ENCODE data around the gene TM9SF1. TPM values are rescaled to one million over a fixed set of nuclear protein-coding genes. Genes with fewer than 3 reads are reported as not detected.
"Not testable (repeated sequence)": the region's sequence is repeated elsewhere in the genome, so short reads cannot be mapped to it uniquely, and the experiment has no call there.

Gene TM9SF1
- total RNA-seq, 1 donor from 2014 or later: 24.5 TPM

GRCh38 chr14:24207625-24208024 lies 12.4 kb upstream of the TM9SF1 start:
- ChIA-PET CTCF (no interaction called here), POLR2A (interaction anchor here (0.9 to 1.6 kb wide), 3 partner anchors 8 to 72 kb away, joined by 3 to 9 read pairs (median 5); partner anchors contain the start of gene MDP1)
- Mint-ChIP-seq H3K27ac (peak overlapping the region; percentile 57), H3K36me3 (ENCODE audit: low read depth) (peaks cover 76% of the 10 kb centered on the region), H3K4me3 (no peak overlapping the region), H3K9me3 (peaks cover 4% of the 10 kb centered on the region), H3K27me3 (no peaks in the 10 kb centered on the region), H3K4me1 (peaks cover 41% of the 10 kb centered on the region)
- ATAC-seq (ENCODE audit: low read depth): no peak
- no peak for DNase-seq
- no peak for TF ChIP-seq CTCF (IDR thresholded peaks at IDR 0.05)
- intact Hi-C loops (cut with micrococcal nuclease): no loop called here

GRCh38 chr14:24207104-24207551 lies 11.9 kb upstream of the TM9SF1 start:
- peaks cover 37% of the 10 kb centered on the region for H3K4me1 Mint-ChIP-seq
- ATAC-seq (ENCODE audit: low read depth) (peak; percentile 52), DNase-seq (no peak)
- ChIA-PET CTCF (no interaction called here), POLR2A (interaction anchor here (0.6 to 1.6 kb wide), 4 partner anchors 9 to 73 kb away, joined by 3 to 9 read pairs (median 4); partner anchors contain the start of genes MDP1 and TM9SF1)
- H3K9me3 Mint-ChIP-seq: peaks cover 6% of the 10 kb centered on the region
- no peak for TF ChIP-seq CTCF (IDR thresholded peaks at IDR 0.05)
- intact Hi-C loops (cut with micrococcal nuclease): no loop called here
- H3K27ac Mint-ChIP-seq: peak overlapping the region; percentile 57
- no peak overlapping the region for H3K4me3 Mint-ChIP-seq
- no peaks in the 10 kb centered on the region for H3K27me3 Mint-ChIP-seq
- peaks cover 81% of the 10 kb centered on the region for H3K36me3 Mint-ChIP-seq (ENCODE audit: low read depth)

- ATAC-seq (ENCODE audit: low read depth) (no peak), DNase-seq (no peak)
- intact Hi-C loops (cut with micrococcal nuclease): no loop called here
- H3K27me3 Mint-ChIP-seq: no peaks in the 10 kb centered on the region
- ChIA-PET CTCF (no interaction called here), POLR2A (interaction anchor here (0.6 to 1.6 kb wide), 6 partner anchors 10 to 1395 kb away, joined by 3 to 9 read pairs (median 3); partner anchors contain the start of genes MDP1 and TM9SF1)
- H3K4me3 Mint-ChIP-seq: no peak overlapping the region
- H3K9me3 Mint-ChIP-seq: peaks cover 6% of the 10 kb centered on the region
- peaks cover 83% of the 10 kb centered on the region for H3K36me3 Mint-ChIP-seq (ENCODE audit: low read depth)
- H3K4me1 Mint-ChIP-seq: peaks cover 31% of the 10 kb centered on the region
- peak overlapping the region; percentile 57 for H3K27ac Mint-ChIP-seq
- no peak for TF ChIP-seq CTCF (IDR thresholded peaks at IDR 0.05)
These were observed 11.2 kb upstream of the TM9SF1 start for GRCh38 chr14:24206260-24207103.

- no peak for TF ChIP-seq CTCF (IDR thresholded peaks at IDR 0.05)
- Mint-ChIP-seq H3K4me1 (peaks cover 26% of the 10 kb centered on the region), H3K36me3 (ENCODE audit: low read depth) (peaks cover 70% of the 10 kb centered on the region), H3K4me3 (no peak overlapping the region), H3K27ac (no peak overlapping the region), H3K9me3 (peaks cover 6% of the 10 kb centered on the region), H3K27me3 (no peaks in the 10 kb centered on the region)
- ChIA-PET POLR2A (interaction anchor here (0.7 to 1.4 kb wide), 5 partner anchors 8 to 119 kb away, joined by 3 to 5 read pairs (median 4); partner anchors contain the start of genes CHMP4A, MDP1 and PSME1), CTCF (no interaction called here)
- no peak for ATAC-seq (ENCODE audit: low read depth)
- intact Hi-C loops (cut with micrococcal nuclease): no loop called here
- DNase-seq: no peak
These were observed 9.2 kb upstream of the TM9SF1 start for GRCh38 chr14:24204163-24205146.

GRCh38 chr14:24203249-24203886 lies 8.1 kb upstream of the TM9SF1 start:
- H3K27me3 Mint-ChIP-seq; ATAC-seq (ENCODE audit: low read depth); DNase-seq; H3K27ac Mint-ChIP-seq; intact Hi-C loops (cut with micrococcal nuclease); H3K4me3 Mint-ChIP-seq; H3K9me3 Mint-ChIP-seq: not testable (repeated sequence)
- ChIA-PET POLR2A (interaction anchor here (0.7 to 1.4 kb wide), 6 partner anchors 9 to 66 kb away, joined by 3 to 4 read pairs (median 4); partner anchors contain the start of genes CHMP4A and PSME2), CTCF (interaction anchor here (0.6 to 1.4 kb wide), 2 partner anchors 13 to 1391 kb away, joined by 4 to 5 read pairs; partner anchors contain the start of gene MDP1)
- Mint-ChIP-seq H3K36me3 (ENCODE audit: low read depth) (peaks cover 73% of the 10 kb centered on the region), H3K4me1 (peaks cover 35% of the 10 kb centered on the region)

- ChIA-PET CTCF (interaction anchor here (1.4 kb wide), 1 partner anchor 13 kb away, joined by 5 read pairs; the partner anchor contains the start of gene MDP1), POLR2A (interaction anchor here (1.2 to 1.4 kb wide), 4 partner anchors 10 to 56 kb away, joined by 3 to 4 read pairs (median 4); partner anchors contain the start of genes CHMP4A and PSME2)
- ATAC-seq (ENCODE audit: low read depth); H3K27ac Mint-ChIP-seq; H3K27me3 Mint-ChIP-seq; DNase-seq; H3K4me3 Mint-ChIP-seq; H3K9me3 Mint-ChIP-seq; intact Hi-C loops (cut with micrococcal nuclease): not testable (repeated sequence)
- Mint-ChIP-seq H3K4me1 (peaks cover 32% of the 10 kb centered on the region), H3K36me3 (ENCODE audit: low read depth) (peaks cover 65% of the 10 kb centered on the region)
These were observed 7.3 kb upstream of the TM9SF1 start for GRCh38 chr14:24202538-24202937.

All from activated B cell treated with CpG ODN at 0.5 μM for 24 hours (primary cell).